ENCODE measurements around the gene MUC15. TPM values are rescaled to one million over a fixed set of nuclear protein-coding genes. Genes with fewer than 3 reads are reported as not detected.

Gene MUC15
- total RNA-seq, 1 donor from 2014 or later, result 21.2 TPM

DNA sequence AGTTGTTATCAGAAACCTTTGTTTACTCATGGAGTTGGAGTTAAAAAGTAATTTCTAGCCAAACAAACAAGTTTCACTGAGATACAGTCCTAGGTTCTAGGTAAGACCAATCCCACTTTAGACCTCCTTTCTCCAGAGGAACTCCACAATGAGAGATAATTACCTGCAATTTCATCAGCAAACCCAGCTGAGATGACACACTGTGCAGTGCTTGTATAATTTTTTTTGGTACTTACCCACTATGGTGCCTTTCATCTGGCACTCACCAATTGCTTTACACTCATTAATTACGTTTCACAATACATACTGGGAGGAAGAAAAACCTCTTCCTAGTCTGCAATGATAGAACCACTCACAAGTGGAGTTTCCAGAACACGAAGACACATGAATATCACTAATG, 1.8 kb upstream of the MUC15 start:
- no peak for DNase-seq (ENCODE audit: low spot score)

DNA sequence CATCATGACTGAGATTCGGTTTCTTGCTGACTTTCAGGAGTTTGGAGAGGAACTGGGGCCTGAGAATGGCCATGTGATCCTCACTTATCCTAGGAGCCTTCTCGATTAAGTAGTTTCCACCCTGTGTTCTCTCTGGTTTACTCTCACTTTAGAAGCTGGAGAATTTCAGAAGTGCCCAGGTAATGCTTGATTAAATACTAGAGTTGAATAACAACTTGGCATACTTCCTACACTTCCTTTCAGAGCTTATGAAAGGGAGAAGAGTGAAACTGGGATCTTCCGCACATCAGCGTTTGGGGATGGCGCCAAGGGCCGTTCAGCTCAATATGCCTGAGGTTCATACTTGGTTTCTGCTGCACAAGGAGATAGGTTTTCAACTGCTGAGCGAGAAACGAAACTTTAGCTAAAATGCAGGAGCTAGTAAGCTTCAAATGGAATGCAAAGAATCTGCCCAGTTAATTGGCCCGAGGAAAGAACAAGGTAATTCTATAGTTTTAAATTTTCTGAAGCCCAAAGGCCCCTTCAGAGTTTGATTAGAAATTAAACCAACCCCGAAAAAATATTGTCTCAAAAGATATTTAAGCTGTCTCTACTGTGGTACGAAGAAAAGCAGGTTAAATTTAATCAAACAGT, 823 bp upstream of the MUC15 start:
- no peak for DNase-seq (ENCODE audit: low spot score)

DNA sequence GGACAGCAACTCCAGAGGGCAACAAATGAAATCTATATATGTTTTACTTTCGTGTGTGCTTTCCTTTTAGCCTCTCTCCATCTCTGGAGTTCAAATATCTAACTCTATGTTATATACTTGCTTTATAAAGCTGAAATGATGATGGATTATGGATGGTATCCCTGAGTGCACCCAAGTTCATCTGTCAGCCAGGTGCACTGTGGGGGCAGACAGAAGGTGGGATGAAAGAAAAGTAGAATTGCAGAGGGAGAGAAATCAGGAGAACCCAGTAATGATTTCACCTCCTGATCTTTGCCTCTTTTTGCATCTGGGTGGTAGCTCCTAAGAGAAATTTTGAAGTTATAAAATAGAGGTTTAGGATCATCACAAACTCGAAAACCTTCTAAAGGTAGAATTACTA, 2.4 kb downstream of the MUC15 start:
- no peak for DNase-seq (ENCODE audit: low spot score)

DNA sequence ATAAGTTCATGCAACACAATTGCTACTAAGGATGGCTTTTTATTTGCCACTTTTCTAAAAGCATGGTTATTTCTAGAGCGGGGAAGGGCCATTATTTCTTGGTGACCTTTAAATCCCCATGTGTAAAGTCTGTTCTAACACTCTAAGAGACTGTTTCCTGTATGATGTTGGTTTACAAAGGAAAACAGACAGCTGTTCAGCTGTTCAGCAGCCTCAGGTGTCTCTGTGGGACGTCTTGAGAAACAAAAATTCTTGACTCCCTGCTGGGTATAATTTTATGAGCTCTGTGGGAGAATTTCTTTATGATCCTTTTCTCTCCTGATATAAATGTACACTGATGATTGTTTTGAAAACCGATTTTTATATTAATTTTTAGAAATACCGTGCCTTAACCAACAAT, 13.9 kb downstream of the MUC15 start:
- no peak for DNase-seq (ENCODE audit: low spot score)

DNA sequence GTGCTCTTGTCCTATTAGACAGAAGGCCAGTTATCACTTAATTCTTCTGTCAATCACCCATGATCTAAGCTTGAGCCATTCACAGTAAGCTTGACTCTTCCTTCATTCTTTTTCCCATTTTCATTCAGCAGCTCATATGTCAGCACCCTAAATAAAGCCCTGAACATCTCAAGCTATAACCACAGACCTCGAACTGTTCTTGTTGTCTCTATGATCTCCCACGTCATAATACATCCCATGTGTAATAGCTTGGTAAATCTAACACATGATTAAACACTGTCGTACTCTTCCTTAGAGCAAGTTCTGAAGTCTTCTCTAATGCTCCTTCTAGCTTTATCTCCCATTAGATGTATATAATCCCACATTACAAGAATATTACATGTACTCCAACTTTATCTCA, 14.4 kb downstream of the MUC15 start:
- no peak for DNase-seq (ENCODE audit: low spot score)

DNA sequence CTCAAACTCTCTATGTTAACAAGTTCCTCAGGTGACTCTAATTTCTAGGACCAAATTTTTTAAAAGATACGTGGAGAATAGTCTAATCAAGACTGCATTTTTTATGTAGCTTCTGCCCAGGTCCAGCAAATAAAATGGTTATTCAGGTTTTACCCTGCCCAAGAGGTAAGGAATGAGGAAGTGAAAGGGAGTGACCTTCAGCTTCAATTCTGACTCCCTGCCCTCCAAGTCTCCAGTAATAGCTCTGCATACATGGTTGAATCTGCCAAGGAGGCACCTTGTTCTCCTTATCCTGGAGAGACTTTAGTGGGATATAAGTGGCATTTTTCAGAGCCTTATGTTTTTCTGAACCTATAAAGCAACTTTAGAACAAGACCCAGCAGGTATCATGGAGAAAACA, 15.5 kb downstream of the MUC15 start:
- no peak for DNase-seq (ENCODE audit: low spot score)

DNA sequence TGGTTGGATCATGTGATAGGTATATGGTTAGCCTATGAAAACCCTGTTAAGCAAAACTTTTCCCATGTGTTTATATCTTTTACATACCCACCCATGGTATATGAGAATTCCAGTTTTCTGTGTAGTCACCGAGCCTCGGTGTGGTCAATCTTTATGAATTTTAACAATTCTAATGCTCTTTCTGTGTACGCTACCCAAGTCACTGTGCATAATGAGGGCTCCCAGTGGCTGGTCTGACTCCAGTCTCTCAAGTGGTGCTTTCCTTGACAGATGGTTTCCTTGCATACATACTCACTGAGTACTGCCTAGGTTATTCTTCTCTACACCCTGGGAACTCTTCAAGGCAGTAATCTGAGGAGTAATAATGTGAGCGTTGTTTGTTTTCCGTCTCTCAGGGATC, 17.6 kb downstream of the MUC15 start:
- DNase-seq (ENCODE audit: low spot score), result no peak

DNA sequence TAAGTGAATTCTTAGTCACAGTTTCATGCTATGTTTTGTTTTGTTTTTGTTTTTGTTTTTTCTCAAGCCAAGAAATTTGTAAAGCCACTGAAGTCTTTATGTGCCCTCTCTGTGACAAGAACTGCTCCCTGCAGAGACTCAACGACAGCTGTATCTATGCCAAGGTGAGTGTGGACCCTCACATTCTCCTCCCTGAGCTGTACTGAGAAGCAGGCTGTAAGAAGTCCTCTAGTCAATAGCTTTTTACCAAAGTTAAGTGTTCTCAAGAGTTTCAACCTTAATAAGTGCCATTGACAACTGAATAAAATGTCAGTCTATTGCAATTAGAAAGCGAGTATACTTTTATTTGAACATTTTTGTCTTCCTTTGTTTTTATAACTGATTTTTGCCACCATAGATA, 18.9 kb downstream of the MUC15 start:
- no peak for DNase-seq (ENCODE audit: low spot score)

DNA sequence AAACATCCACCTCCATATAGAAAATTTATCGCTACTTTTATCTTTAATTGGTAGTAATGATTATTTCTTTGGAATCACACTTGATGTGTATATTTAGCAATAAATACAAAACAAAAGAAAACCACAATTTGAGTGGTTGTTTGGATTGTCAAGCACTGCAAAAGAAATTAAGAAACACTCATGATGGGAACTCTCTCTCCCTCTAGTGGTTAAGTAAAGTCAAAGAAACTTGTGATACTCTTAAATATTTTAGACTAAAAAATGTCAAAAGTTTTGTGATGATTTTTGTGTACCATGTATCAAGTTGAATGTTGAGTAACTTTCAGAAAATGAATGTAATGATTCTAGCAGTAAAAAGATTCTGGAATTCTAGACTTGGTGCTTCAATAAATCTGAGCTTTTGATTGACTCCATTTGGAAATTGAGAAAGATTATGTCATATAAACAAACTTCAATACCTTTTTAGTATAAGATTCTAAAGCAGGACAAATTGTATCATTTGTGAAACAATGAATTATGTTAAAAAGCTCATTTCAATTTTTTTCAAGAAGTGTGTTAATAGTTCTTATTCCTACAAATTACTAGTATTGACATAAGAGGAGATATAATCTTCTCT, 20.8 kb downstream of the MUC15 start:
- no peak for DNase-seq (ENCODE audit: low spot score)

DNA sequence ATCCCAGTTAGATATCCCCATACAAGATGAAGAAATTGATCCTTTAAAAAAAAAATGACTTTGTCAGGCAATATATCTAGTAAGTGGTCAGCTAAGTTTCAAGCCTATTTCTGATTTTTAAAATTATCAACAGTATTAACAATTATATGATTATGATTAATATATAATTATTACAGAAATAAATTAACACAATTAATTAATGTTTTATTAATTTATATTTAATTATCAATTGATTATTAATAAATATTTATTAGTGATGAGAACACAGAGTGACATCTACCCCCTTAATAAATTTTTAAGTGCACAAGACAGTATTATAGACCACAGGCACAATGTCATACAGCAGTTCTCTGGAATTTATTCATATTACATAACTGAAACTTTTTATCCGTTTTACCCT, 22.0 kb downstream of the MUC15 start:
- no peak for DNase-seq (ENCODE audit: low spot score)

DNA sequence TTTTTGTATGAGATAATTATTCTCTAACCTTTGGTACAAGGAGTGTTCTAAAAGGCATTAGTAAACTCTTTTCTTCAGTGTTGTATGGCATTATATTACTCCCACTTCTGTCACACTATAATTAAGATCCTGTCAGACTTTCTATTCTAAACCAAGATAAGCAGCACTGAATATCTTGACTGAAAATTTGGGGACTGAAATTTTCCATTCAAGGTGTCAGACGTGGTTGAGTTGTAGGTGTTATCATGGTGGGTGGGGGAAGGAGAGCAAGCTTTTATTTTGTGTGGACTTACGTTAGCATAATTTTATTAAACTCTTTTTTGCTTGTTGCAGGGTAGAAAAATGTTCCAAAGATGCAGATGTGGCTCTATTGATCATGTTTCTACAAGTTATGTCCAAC, 22.9 kb downstream of the MUC15 start:
- no peak for DNase-seq (ENCODE audit: low spot score)

DNA sequence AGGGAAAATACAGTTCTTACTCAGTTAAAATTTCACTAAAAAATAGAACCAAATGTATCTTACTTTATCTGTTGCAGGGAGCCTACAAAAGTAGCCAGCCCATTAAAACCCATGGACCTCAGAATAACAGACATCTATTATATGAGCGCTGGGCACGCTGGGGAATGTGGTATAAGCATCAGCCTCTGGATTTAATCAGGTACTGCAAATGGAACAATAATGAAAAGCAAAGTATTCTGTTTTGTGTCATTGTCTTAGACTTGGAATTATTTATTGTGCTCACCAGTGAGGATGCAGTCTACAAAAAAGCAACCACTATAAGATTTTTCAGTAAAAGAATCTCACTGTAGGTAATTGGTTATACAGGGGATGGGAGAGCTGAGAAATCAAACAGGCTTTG, 30.2 kb downstream of the MUC15 start:
- no peak for DNase-seq (ENCODE audit: low spot score)

DNA sequence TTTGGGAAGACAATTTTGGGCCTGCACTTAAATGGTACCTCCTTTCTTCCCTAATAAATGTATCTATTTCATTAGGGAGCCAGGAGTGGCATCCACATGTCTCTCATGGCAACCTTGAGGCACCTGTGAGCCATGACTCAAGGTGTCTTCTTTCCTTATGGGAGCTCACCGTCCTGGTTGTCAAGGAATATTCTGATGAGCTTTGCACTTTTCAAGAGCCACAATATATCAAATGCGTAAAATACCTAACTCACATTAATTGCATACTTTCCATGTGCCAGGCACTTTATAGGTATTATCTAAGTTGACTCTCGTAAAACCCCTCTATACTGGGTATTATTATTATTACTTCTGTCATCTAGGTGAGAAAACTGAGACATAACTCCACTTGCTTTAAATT, 32.5 kb downstream of the MUC15 start:
- no peak for DNase-seq (ENCODE audit: low spot score)

DNA sequence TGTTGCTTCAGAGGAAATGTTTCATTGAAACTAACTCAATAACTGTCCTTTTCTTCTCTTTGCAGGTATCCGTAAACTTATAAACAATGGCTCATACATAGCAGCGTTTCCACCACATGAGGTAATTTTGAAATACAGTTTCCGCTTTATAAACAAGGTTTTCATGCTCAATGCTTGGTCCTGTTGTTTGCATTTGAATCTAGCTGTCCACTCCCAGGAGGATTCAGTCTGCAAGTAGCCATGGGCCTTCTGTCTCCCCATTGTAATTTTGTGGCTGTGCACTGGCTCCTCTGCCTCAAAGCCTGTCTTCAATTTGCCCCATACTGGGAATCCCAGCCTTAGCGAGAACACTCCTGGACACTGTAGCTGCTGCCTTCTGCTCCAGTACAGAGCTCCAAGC, 34.7 kb downstream of the MUC15 start:
- no peak for DNase-seq (ENCODE audit: low spot score)

DNA sequence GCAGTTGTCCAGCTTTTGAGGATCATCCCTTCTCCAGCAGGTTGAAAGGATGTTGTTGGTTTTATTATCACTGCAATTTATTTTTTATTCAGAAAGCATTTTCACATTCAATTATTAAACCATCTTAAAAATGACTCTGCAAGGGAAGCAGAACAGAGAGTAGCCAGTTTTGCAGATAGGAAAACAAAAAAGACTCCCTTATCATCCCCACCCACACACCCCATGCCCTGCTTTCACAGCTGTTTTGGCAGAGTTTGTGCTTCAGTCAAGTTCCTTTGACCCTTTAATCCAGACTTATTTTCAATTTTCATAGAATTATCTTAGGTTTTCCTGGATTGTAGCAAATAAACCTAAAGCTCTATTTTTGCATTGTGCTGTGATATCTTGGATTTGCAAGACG, 44.4 kb downstream of the MUC15 start:
- no peak for DNase-seq (ENCODE audit: low spot score)

DNA sequence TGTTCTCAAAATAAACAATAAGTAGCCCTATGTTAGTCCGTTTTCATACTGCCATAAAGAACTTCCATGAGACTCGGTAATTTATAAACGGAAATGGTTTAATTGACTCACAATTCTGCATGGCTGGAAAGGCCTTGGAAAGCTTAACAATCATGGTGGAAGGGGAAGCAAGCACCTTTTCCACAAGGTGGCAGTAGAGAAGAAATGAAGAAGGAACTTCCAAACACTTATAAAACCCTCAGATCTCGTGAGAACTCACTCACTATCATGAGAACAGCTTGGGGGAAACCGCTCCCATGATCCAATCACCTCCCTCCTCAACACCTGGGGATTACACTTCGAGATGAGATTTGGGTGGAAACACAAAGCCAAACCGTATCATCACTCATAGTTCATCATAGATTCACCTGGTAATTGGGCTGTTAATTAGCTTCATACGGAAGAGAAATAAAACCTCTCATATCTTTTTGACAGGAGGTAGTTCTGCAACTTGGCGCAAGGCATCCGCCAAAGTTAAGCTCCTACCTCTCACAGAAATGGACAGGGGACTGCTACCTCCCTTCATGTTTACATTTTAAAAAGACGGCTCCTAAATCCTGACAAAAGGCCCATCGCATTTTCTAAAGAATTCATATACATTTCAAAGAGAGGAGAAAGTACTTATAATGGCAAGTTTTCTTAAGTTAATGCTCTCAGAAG, 49.0 kb downstream of the MUC15 start:
- no peak for DNase-seq (ENCODE audit: low spot score)

DNA sequence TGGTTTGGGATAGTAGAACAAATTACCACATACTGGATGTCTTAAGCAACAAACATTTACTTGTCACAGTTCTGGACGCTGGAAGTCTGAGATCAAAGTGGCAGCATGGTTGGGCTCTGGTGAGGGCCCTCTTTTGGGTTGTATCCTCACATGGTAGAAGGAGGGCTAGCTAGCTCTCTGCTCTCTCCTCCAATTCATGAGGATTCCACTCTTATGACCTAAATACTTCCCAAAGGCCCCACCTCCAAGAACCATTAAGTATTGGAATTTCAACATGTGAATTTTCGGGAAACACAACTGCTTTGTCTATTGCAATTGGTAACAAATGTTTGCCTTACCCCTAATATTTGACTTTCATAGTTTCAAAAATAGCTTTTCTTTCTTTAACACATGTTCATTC, 52.6 kb downstream of the MUC15 start:
- no peak for DNase-seq (ENCODE audit: low spot score)

DNA sequence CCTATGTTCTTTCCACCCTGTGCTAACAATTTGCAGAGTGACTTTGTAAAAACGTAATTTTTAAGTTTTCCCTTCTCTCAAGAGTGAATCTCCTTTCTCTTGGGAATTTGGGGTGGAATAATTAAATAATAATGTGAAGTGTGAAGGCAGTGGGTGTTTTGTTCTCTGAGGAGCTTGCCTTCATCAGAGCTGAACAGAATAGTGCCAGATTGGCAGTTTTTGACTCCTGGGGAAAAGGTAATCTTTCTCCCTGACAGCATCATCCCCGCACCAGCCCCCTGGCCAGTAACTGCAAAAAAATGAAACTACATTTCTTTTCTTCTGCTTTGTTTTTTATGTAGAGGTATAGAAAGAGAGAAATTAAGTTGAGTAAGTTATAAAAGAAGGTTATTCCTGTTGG, 59.9 kb downstream of the MUC15 start:
- no peak for DNase-seq (ENCODE audit: low spot score)

DNA sequence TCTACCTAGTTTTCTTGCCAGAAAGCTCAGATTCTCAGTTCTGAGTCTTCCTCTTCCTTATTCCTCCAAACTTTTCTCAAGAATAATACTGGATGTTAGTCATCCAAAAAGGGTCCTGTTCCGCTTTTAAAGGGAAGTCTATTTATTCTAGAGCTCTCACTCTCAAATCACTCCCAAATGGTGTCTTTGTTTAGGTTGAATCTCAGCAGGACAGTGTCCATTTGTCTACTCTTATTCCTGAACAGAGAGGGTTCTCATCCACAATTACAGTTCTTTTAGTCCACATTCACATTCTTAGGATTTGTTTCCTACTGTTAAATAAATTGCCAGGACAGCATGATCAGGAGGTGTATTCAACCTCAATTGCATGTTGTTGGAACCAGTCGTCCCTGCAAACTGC, 61.3 kb downstream of the MUC15 start:
- DNase-seq (ENCODE audit: low spot score), result no peak

DNA sequence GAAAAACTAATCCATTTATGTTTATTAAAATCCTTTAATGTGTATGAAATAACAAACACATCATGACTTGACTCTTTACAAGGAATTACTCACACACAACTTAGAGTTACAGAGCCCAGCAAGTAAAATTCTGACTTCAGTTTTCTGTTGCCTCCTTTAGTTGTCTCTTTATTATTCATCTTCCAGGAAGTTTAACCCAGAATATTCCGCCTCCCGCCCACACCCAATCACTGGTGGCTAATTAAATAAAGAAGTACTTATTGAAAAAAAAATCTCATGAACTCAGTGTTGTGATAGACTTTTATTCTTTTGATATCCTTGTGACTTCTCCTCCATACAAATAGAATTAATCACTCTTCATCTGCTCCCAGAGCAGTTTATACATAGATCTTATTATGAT, 61.9 kb downstream of the MUC15 start:
- DNase-seq (ENCODE audit: low spot score), result no peak

Data from umbilical cord (tissue), 2 donors.